ENCODE results near the gene RELL1.
A peak's percentile ranks its signal among the peaks of the same experiment; 100 is the strongest.
"Not testable (repeated sequence)": the region's sequence is repeated elsewhere in the genome, so short reads cannot be mapped to it uniquely, and the experiment has no call there.

The RELL1 gene

GRCh38 chr4:37690976-37691375, 4.8 kb upstream of the RELL1 start:
- no peak for DNase-seq

GRCh38 chr4:37689353-37690095, 3.3 kb upstream of the RELL1 start:
- DNase-seq, result no peak

- no peak for DNase-seq
These were observed 1.5 kb upstream of the RELL1 start for GRCh38 chr4:37687681-37688080.

- DNase-seq, result no peak
These were observed 1.0 kb upstream of the RELL1 start for GRCh38 chr4:37687194-37687562.

- peak; percentile 20 for DNase-seq
These were observed 278 bp downstream of the RELL1 start for GRCh38 chr4:37685823-37686372.

GRCh38 chr4:37685161-37685822, 884 bp downstream of the RELL1 start:
- peak; percentile 3 for DNase-seq

GRCh38 chr4:37684154-37684553, 2.0 kb downstream of the RELL1 start:
- no peak for DNase-seq

GRCh38 chr4:37682701-37683401, 3.3 kb downstream of the RELL1 start:
- DNase-seq, result no peak

GRCh38 chr4:37680089-37680488, 6.1 kb downstream of the RELL1 start:
- no peak for DNase-seq

- DNase-seq, result no peak
These were observed 6.9 kb downstream of the RELL1 start for GRCh38 chr4:37679301-37679700.

- no peak for DNase-seq
These were observed 7.6 kb downstream of the RELL1 start for GRCh38 chr4:37678624-37679023.

- peak; percentile 3 for DNase-seq
These were observed 10.4 kb downstream of the RELL1 start for GRCh38 chr4:37675587-37676290.

GRCh38 chr4:37674439-37674838, 11.7 kb downstream of the RELL1 start:
- no peak for DNase-seq

GRCh38 chr4:37673538-37674192, 12.5 kb downstream of the RELL1 start:
- no peak for DNase-seq

- no peak for DNase-seq
These were observed 15.1 kb downstream of the RELL1 start for GRCh38 chr4:37671072-37671471.

- DNase-seq, result no peak
These were observed 15.9 kb downstream of the RELL1 start for GRCh38 chr4:37670249-37670648.

- DNase-seq, result not testable (repeated sequence)
These were observed 17.1 kb downstream of the RELL1 start for GRCh38 chr4:37669124-37669523.

GRCh38 chr4:37667197-37668100, 18.7 kb downstream of the RELL1 start:
- DNase-seq, result no peak

- no peak for DNase-seq
These were observed 19.5 kb downstream of the RELL1 start for GRCh38 chr4:37666625-37667071.

GRCh38 chr4:37665333-37666320, 20.5 kb downstream of the RELL1 start:
- no peak for DNase-seq
